ENCODE measurements around the gene ANGPT4. TPM values are rescaled to one million over a fixed set of nuclear protein-coding genes. Genes with fewer than 3 reads are reported as not detected.

The ANGPT4 gene
- total RNA-seq, 1 donor from 2014 or later = 0.07 TPM

DNA sequence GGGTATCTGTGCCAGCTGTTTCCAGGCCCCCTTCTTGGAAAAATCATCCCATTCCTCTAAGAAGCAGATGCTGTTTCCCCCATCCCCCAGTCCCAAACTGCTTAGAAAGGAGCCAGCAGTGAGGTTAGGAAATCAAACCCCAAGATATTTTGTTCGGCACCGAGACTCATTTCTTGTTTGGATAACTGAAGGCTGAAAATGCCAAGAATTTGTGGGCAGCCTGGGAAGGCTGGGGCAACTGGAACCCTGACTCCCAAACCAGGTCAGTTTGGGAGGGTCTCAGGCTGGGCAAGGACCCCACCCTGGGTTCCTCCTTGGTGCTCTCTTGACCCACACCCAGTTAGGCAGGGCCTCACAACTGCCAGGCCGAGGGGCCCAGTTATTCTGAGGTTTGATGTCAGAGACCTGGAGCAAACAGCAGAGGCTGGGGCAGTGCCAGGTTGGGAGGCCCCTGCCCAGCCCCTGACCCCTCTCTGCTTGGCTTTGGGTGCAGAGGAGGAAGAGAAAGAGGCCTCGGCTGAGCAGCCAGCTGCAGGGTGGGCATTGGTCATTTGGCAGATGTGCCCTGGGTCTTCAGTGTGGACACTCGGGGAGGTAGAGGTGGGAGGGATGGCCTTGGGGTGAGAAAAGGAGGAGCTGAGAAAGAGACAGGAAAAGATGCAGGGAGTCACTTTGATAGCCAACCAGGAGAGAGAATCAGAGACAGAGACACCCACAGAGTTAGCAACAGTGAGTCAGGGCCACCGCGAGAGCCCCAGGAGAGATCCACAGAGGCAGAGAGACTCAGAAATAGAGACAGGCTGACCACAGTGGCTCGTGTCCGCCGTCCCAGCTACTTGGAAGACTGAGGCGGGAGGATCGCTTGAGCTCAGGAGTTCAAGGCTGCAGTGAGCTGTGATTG, 5.0 kb downstream of the ANGPT4 start:
- TF ChIP-seq, protein P1, sequence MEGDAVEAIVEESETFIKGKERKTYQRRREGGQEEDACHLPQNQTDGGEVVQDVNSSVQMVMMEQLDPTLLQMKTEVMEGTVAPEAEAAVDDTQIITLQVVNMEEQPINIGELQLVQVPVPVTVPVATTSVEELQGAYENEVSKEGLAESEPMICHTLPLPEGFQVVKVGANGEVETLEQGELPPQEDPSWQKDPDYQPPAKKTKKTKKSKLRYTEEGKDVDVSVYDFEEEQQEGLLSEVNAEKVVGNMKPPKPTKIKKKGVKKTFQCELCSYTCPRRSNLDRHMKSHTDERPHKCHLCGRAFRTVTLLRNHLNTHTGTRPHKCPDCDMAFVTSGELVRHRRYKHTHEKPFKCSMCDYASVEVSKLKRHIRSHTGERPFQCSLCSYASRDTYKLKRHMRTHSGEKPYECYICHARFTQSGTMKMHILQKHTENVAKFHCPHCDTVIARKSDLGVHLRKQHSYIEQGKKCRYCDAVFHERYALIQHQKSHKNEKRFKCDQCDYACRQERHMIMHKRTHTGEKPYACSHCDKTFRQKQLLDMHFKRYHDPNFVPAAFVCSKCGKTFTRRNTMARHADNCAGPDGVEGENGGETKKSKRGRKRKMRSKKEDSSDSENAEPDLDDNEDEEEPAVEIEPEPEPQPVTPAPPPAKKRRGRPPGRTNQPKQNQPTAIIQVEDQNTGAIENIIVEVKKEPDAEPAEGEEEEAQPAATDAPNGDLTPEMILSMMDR (conservative IDR thresholded peaks at IDR 0.05) = no peak
- Mint-ChIP-seq H3K4me3 (no peak overlapping the region), H3K27me3 (peaks cover 23% of the 10 kb centered on the region), H3K27ac (no peak overlapping the region), H3K9me3 (no peaks in the 10 kb centered on the region), H3K4me1 (ENCODE audit: unreplicated experiment) (peaks cover 6% of the 10 kb centered on the region), H3K36me3 (no peaks in the 10 kb centered on the region)
- DNase-seq (ENCODE audit: extremely low spot score, unreplicated experiment) = no peak

DNA sequence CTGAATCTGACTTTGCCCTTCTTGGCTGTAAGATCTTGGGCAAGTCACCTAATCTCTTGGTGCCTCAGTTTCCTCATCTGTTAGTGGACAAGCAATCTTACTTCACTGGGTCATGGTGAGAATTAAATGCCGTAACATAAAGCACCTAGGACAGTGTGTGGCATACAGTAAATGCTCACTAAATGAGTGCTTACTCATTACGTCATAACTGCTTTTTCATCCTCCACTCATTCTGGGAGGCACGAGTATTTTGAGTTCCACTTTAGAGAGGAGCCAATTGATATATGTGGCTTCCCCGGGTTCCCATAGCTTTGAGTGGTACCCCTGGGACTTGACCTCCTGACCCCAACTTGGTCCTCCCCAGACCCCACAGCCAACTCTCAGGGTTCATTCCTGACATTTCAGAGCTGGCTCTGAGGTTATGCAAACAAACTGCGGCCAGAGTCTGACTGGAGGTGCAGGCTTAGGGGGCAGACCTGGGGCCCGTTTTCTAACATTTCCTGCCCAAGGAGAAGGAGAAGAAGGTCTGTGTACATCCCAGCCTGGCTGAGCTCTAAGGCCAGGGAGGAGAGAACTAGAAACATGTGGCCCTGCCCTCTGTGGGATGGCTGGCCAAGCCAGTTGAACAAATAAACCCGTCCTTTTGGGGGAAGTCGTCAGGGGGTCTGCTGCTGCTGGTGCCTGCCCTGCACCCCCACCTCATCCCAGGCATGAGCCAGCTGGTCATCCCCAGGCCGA, 5.8 kb downstream of the ANGPT4 start:
- Mint-ChIP-seq H3K4me1 (ENCODE audit: unreplicated experiment) (peaks cover 6% of the 10 kb centered on the region), H3K36me3 (no peaks in the 10 kb centered on the region), H3K27me3 (peaks cover 20% of the 10 kb centered on the region), H3K27ac (no peak overlapping the region), H3K4me3 (no peak overlapping the region), H3K9me3 (no peaks in the 10 kb centered on the region)
- TF ChIP-seq, protein P1 (conservative IDR thresholded peaks at IDR 0.05) = no peak
- no peak for DNase-seq (ENCODE audit: extremely low spot score, unreplicated experiment)

DNA sequence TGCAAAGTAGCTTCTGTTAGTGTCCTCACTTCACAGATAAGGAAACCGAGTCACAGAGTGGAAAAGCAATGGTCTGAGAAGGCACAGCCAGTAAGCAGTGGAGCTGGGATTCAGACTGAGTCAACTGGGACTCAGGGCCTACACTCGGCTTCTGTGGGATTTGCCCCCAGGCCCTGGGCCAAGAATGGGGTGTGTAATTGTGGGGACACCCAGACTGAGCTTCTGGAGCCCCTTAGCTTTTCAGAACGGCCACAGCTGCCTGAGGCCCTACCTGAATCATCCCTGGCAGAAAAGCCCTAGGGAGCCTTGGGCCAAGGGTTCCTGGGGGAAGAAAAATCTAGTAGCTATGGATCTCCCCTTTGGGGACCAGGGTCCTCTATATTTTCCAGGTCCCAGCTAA, 6.5 kb downstream of the ANGPT4 start:
- DNase-seq (ENCODE audit: extremely low spot score, unreplicated experiment) = no peak
- Mint-ChIP-seq H3K36me3 (no peaks in the 10 kb centered on the region), H3K4me3 (no peak overlapping the region), H3K27me3 (peaks cover 16% of the 10 kb centered on the region), H3K27ac (no peak overlapping the region), H3K4me1 (ENCODE audit: unreplicated experiment) (peaks cover 6% of the 10 kb centered on the region), H3K9me3 (no peaks in the 10 kb centered on the region)
- TF ChIP-seq, protein P1 (conservative IDR thresholded peaks at IDR 0.05) = no peak

DNA sequence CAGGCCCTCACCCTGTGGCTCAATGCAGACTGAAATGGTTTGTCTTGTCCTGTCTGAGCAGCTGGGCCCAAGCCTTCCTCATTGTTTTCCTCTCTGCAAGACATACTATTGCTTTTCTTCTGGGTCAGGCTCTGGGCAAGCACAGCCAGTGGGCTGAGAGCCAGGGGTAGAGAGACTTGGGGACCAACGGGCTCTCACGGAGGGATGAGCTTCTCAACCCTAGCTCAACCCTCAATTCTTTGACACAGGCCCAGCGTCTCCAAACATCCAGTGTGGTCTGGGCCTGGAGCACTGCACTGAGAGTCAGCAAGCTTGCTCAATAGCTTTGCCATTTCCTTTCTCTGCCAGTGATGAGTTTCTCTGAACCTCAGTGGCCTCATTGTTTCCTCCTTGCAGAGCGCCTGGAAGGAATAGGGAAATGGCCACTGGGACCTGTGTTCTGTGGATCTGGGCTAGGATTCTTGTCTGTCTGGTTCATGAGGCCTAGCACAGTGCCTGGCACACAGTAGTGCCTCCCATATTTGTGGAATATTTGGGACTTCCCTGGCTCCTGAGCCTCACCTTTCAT, 9.3 kb downstream of the ANGPT4 start:
- H3K27ac Mint-ChIP-seq = no peak overlapping the region
- TF ChIP-seq, protein P1 (conservative IDR thresholded peaks at IDR 0.05) = no peak
- H3K36me3 Mint-ChIP-seq = no peaks in the 10 kb centered on the region
- H3K9me3 Mint-ChIP-seq = no peaks in the 10 kb centered on the region
- no peak for DNase-seq (ENCODE audit: extremely low spot score, unreplicated experiment)
- peaks cover 6% of the 10 kb centered on the region for H3K4me1 Mint-ChIP-seq (ENCODE audit: unreplicated experiment)
- peaks cover 4% of the 10 kb centered on the region for H3K27me3 Mint-ChIP-seq
- H3K4me3 Mint-ChIP-seq = no peak overlapping the region

DNA sequence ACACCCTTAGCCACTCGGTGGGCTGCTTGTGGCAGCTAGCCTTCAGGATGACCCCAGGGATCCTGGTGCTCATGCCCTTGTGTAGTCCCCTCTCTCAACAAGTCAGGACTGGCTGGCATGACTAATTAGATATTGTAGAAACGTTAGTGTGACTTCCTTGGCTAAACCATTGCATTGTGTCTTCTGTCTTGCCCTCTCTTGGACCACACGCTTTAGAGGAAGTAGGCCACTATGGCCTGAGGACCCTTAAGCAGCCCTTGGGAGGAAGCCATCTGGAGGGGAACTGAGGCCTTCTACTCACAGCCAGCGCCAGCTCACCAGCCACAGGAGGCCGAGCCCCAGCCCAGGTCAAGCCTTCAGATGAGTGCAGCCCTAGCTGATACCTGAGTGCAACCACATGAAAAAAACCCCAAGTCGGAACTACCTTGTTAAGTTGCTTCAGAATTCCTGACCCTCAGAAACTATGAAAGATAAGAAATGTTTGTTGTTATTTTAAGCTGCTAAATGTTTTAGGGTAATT, 10.1 kb downstream of the ANGPT4 start:
- Mint-ChIP-seq H3K9me3 (no peaks in the 10 kb centered on the region), H3K4me1 (ENCODE audit: unreplicated experiment) (no peaks in the 10 kb centered on the region), H3K36me3 (no peaks in the 10 kb centered on the region), H3K27me3 (no peaks in the 10 kb centered on the region), H3K4me3 (no peak overlapping the region), H3K27ac (no peak overlapping the region)
- TF ChIP-seq, protein P1 (conservative IDR thresholded peaks at IDR 0.05) = no peak
- DNase-seq (ENCODE audit: extremely low spot score, unreplicated experiment) = no peak

Measured in type B pancreatic cell (in vitro differentiated cells).